Measurements from ENCODE around the gene EFHC1. TPM values are rescaled to one million over a fixed set of nuclear protein-coding genes. Genes with fewer than 3 reads are reported as not detected.
A peak's percentile ranks its signal among the peaks of the same experiment; 100 is the strongest.
"Not testable (repeated sequence)": the region's sequence is repeated elsewhere in the genome, so short reads cannot be mapped to it uniquely, and the experiment has no call there.

EFHC1 gene
- total RNA-seq, 2 donors from 2014 or later: 11.5 to 17.4 TPM

GRCh38 chr6:52422156-52422555, 2.0 kb downstream of the EFHC1 start:
- ATAC-seq: no peak
- no peak overlapping the region for H3K27ac ChIP-seq
- DNase-seq: no peak
- H3K4me3 ChIP-seq: no peak overlapping the region
- no peaks in the 10 kb centered on the region for H3K9me3 ChIP-seq
- intact Hi-C loops (cut with DNase I): no loop called here
- WGBS, 2 donors: 90 to 93% methylated on average over 2 of the region's 2 CpGs
- H3K36me3 ChIP-seq (replicated peaks in 1 of 2; ENCODE audit: insufficient read depth in 1 of 2, low read depth in 2 of 2): no peaks in the 10 kb centered on the region
- TF ChIP-seq POLR2A (IDR thresholded peaks at IDR 0.05): no peak
- TF ChIP-seq CTCF (IDR thresholded peaks at IDR 0.05): no peak
- H3K4me1 ChIP-seq: peaks cover 25% of the 10 kb centered on the region
- H3K27me3 ChIP-seq: no peaks in the 10 kb centered on the region

GRCh38 chr6:52423448-52423847, 3.3 kb downstream of the EFHC1 start:
- no peaks in the 10 kb centered on the region for H3K9me3 ChIP-seq
- no peak overlapping the region for H3K27ac ChIP-seq
- 71 to 74% methylated on average over 2 to 3 of the region's 3 CpGs for WGBS, 2 donors
- no peak overlapping the region for H3K4me3 ChIP-seq
- ATAC-seq (no peak), DNase-seq (no peak)
- peaks cover 25% of the 10 kb centered on the region for H3K4me1 ChIP-seq
- intact Hi-C loops (cut with DNase I): no loop called here
- no peaks in the 10 kb centered on the region for H3K36me3 ChIP-seq (replicated peaks in 1 of 2; ENCODE audit: insufficient read depth in 1 of 2, low read depth in 2 of 2)
- no peaks in the 10 kb centered on the region for H3K27me3 ChIP-seq
- TF ChIP-seq CTCF (IDR thresholded peaks at IDR 0.05) (no peak), POLR2A (IDR thresholded peaks at IDR 0.05) (no peak)

- no peak for TF ChIP-seq POLR2A (IDR thresholded peaks at IDR 0.05)
- ATAC-seq (no peak), DNase-seq (no peak)
- no peak overlapping the region for H3K4me3 ChIP-seq
- no peaks in the 10 kb centered on the region for H3K9me3 ChIP-seq
- intact Hi-C loops (cut with DNase I): no loop called here
- no peak overlapping the region for H3K27ac ChIP-seq
- no peaks in the 10 kb centered on the region for H3K36me3 ChIP-seq (replicated peaks in 1 of 2; ENCODE audit: insufficient read depth in 1 of 2, low read depth in 2 of 2)
- H3K4me1 ChIP-seq: peaks cover 25% of the 10 kb centered on the region
- H3K27me3 ChIP-seq: no peaks in the 10 kb centered on the region
- 85 to 91% methylated on average over 8 of the region's 8 CpGs for WGBS, 2 donors
These were observed 3.8 kb downstream of the EFHC1 start for GRCh38 chr6:52423971-52424381.

GRCh38 chr6:52424513-52424912, 4.4 kb downstream of the EFHC1 start:
- 80 to 81% methylated on average over 2 of the region's 2 CpGs for WGBS, 2 donors
- H3K27ac ChIP-seq: no peak overlapping the region

GRCh38 chr6:52426667-52427066, 6.5 kb downstream of the EFHC1 start:
- ATAC-seq (peak; percentile 77), DNase-seq (no peak)
- intact Hi-C loops (cut with DNase I): no loop called here
- Histone ChIP-seq H3K27ac (peak overlapping the region; percentile 9 to 45 (median 20)), H3K9me3 (no peaks in the 10 kb centered on the region), H3K4me3 (no peak overlapping the region), H3K27me3 (no peaks in the 10 kb centered on the region), H3K36me3 (replicated peaks in 1 of 2; ENCODE audit: insufficient read depth in 1 of 2, low read depth in 2 of 2) (no peaks in the 10 kb centered on the region), H3K4me1 (peaks cover 9% of the 10 kb centered on the region)
- TF ChIP-seq POLR2A (IDR thresholded peaks at IDR 0.05) (no peak), CTCF (IDR thresholded peaks at IDR 0.05) (no peak)

More at GRCh38 chr6:52424513-52424912, 4.4 kb downstream of the EFHC1 start:
- no peak for DNase-seq
- H3K4me1 ChIP-seq: peaks cover 20% of the 10 kb centered on the region
- H3K27me3 ChIP-seq: no peaks in the 10 kb centered on the region
- TF ChIP-seq POLR2A (IDR thresholded peaks at IDR 0.05) (no peak), CTCF (IDR thresholded peaks at IDR 0.05) (no peak)
- no peaks in the 10 kb centered on the region for H3K36me3 ChIP-seq (replicated peaks in 1 of 2; ENCODE audit: insufficient read depth in 1 of 2, low read depth in 2 of 2)
- no peak overlapping the region for H3K4me3 ChIP-seq
- no peaks in the 10 kb centered on the region for H3K9me3 ChIP-seq
- no peak for ATAC-seq
- intact Hi-C loops (cut with DNase I): no loop called here

GRCh38 chr6:52433294-52433693, 13.2 kb downstream of the EFHC1 start:
- H3K4me3 ChIP-seq; ATAC-seq; H3K9me3 ChIP-seq; H3K36me3 ChIP-seq (replicated peaks in 1 of 2; ENCODE audit: insufficient read depth in 1 of 2, low read depth in 2 of 2); H3K27ac ChIP-seq; DNase-seq; H3K4me1 ChIP-seq; intact Hi-C loops (cut with DNase I); H3K27me3 ChIP-seq: not testable (repeated sequence)
- WGBS, 2 donors: 73 to 82% methylated on average over 4 of the region's 4 CpGs
